ENCODE data around the gene TMEM131. TPM values are rescaled to one million over a fixed set of nuclear protein-coding genes. Genes with fewer than 3 reads are reported as not detected.

TMEM131 gene
- total RNA-seq, 4 donors from 2014 or later, result 78.4 to 86.4 (median 80.5) TPM

- no peaks in the 10 kb centered on the region for H3K27me3 ChIP-seq
- 84 to 97% methylated on average over 3 to 6 of the region's 6 CpGs for WGBS, 2 donors (ENCODE audit: low coverage in 1 of 2)
- no peaks in the 10 kb centered on the region for H3K36me3 ChIP-seq
- in situ Hi-C loops (cut with MboI; ENCODE audit: low pct_ligation_motif_present in 1 of 4, low pct_unique_long_range_greater_than_20kb in 1 of 4, low sequenced_read_pairs in 3 of 4) (no loop called here), intact Hi-C loops (cut with DNase I; ENCODE audit: low total_unique reads) (no loop called here)
- no peak overlapping the region for H3K27ac ChIP-seq
- H3K4me3 ChIP-seq, result no peak overlapping the region
- DNase-seq, result no peak
- H3K4me1 ChIP-seq, result peaks cover 0 to 21% (median 14%) of the 10 kb centered on the region in 4 donors
- TF ChIP-seq POLR2A (IDR thresholded peaks at IDR 0.05), result no peak
- TF ChIP-seq POLR2AphosphoS5 (IDR thresholded peaks at IDR 0.05), result no peak
- no peak for TF ChIP-seq CTCF (IDR thresholded peaks at IDR 0.05)
- no peak for TF ChIP-seq EP300 (IDR thresholded peaks at IDR 0.05; ENCODE audit: low read depth)
- no peaks in the 10 kb centered on the region for H3K9me3 ChIP-seq
Observed at GRCh38 chr2:97908208-97908676, 87.5 kb downstream of the TMEM131 start.

GRCh38 chr2:97907369-97908100 lies 88.2 kb downstream of the TMEM131 start:
- H3K9me3 ChIP-seq, result no peaks in the 10 kb centered on the region
- WGBS, 2 donors (ENCODE audit: low coverage in 1 of 2), result 88 to 89% methylated on average over 3 to 6 of the region's 6 CpGs
- H3K4me3 ChIP-seq, result no peak overlapping the region
- H3K36me3 ChIP-seq, result no peaks in the 10 kb centered on the region
- no peak overlapping the region for H3K27ac ChIP-seq
- H3K4me1 ChIP-seq, result peaks cover 0 to 15% (median 11%) of the 10 kb centered on the region in 4 donors
- in situ Hi-C loops (cut with MboI; ENCODE audit: low pct_ligation_motif_present in 1 of 4, low pct_unique_long_range_greater_than_20kb in 1 of 4, low sequenced_read_pairs in 3 of 4), result no loop called here
- no peak for DNase-seq
- no peaks in the 10 kb centered on the region for H3K27me3 ChIP-seq
- TF ChIP-seq EP300 (IDR thresholded peaks at IDR 0.05; ENCODE audit: low read depth) (no peak), POLR2AphosphoS5 (IDR thresholded peaks at IDR 0.05) (no peak), POLR2A (IDR thresholded peaks at IDR 0.05) (no peak), CTCF (IDR thresholded peaks at IDR 0.05) (no peak)
- intact Hi-C loops (cut with DNase I; ENCODE audit: low total_unique reads), result no loop called here

GRCh38 chr2:97906307-97906706 lies 89.4 kb downstream of the TMEM131 start:
- H3K4me3 ChIP-seq, result no peak overlapping the region
- WGBS, 2 donors (ENCODE audit: low coverage in 1 of 2), result 85% methylated on average over 1 of the region's 1 CpG; no CpG with 5 or more reads in 1 of the 2 donors
- no peaks in the 10 kb centered on the region for H3K27me3 ChIP-seq
- H3K4me1 ChIP-seq, result peaks cover 0 to 3% (median under 1%) of the 10 kb centered on the region in 4 donors
- no peaks in the 10 kb centered on the region for H3K36me3 ChIP-seq
- no peak for DNase-seq
- TF ChIP-seq POLR2AphosphoS5 (IDR thresholded peaks at IDR 0.05) (no peak), POLR2A (IDR thresholded peaks at IDR 0.05) (no peak), EP300 (IDR thresholded peaks at IDR 0.05; ENCODE audit: low read depth) (no peak), CTCF (IDR thresholded peaks at IDR 0.05) (no peak)
- no peaks in the 10 kb centered on the region for H3K9me3 ChIP-seq
- no peak overlapping the region for H3K27ac ChIP-seq
- in situ Hi-C loops (cut with MboI; ENCODE audit: low pct_ligation_motif_present in 1 of 4, low pct_unique_long_range_greater_than_20kb in 1 of 4, low sequenced_read_pairs in 3 of 4), result no loop called here
- intact Hi-C loops (cut with DNase I; ENCODE audit: low total_unique reads), result no loop called here

GRCh38 chr2:97905294-97905693 lies 90.5 kb downstream of the TMEM131 start:
- H3K4me1 ChIP-seq, result no peaks in the 10 kb centered on the region
- H3K4me3 ChIP-seq, result no peak overlapping the region
- H3K27me3 ChIP-seq, result no peaks in the 10 kb centered on the region
- 80 to 85% methylated on average over 1 of the region's 1 CpG for WGBS, 2 donors (ENCODE audit: low coverage in 1 of 2)
- no peak for DNase-seq
- H3K27ac ChIP-seq, result no peak overlapping the region
- H3K36me3 ChIP-seq, result no peaks in the 10 kb centered on the region
- in situ Hi-C loops (cut with MboI; ENCODE audit: low pct_ligation_motif_present in 1 of 4, low pct_unique_long_range_greater_than_20kb in 1 of 4, low sequenced_read_pairs in 3 of 4) (no loop called here), intact Hi-C loops (cut with DNase I; ENCODE audit: low total_unique reads) (no loop called here)
- TF ChIP-seq POLR2AphosphoS5 (IDR thresholded peaks at IDR 0.05), result no peak
- TF ChIP-seq POLR2A (IDR thresholded peaks at IDR 0.05), result no peak
- no peak for TF ChIP-seq CTCF (IDR thresholded peaks at IDR 0.05)
- TF ChIP-seq EP300 (IDR thresholded peaks at IDR 0.05; ENCODE audit: low read depth), result no peak
- H3K9me3 ChIP-seq, result no peaks in the 10 kb centered on the region

All from transverse colon (tissue), 4 donors.